ENCODE results near the gene AGBL4.
"Not testable (repeated sequence)": the region's sequence is repeated elsewhere in the genome, so short reads cannot be mapped to it uniquely, and the experiment has no call there.

The AGBL4 gene

GRCh38 chr1:49306507-49307070 is 717.2 kb downstream of the AGBL4 start:
- DNase-seq (ENCODE audit: low read depth), result no peak

DNA sequence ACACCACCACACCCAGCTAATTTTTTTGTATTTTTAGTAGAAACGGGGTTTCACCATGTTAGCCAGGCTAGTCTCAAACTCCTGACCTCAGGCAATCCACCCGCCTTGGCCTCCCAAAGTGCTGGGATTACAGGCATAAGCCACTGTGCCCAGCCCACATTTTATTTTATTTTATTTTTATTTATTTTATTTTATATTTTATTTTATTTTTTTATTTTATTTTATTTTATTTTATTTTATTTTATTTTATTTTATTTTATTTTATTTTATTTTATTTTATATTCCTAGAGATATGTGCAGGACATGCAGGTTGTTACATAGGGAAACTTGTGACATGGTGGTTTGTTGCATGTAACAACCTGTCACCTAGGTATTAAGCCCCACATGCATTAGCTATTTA is 721.4 kb downstream of the AGBL4 start:
- DNase-seq (ENCODE audit: low read depth), result not testable (repeated sequence)

DNA sequence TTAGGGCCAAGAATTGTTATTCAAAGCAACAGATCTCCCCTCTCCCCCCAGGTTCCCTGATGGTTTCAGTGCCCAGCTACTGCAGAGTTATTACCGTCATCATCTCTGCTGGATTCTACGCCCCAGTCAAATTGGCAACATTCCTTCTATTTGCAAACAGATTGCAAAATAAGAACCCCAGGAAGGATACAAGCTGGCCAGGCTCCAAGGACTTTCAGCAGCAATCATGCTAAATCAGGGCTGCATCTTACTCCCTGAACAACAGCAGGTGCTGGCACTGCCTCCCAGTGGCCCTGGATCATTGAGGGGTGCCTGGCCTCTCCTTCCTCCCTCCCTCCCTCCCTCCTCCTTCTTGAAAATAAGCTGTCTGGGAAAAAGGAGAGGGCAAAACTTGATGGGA is 725.5 kb downstream of the AGBL4 start:
- peak; percentile 52 for DNase-seq (ENCODE audit: low read depth)

DNA sequence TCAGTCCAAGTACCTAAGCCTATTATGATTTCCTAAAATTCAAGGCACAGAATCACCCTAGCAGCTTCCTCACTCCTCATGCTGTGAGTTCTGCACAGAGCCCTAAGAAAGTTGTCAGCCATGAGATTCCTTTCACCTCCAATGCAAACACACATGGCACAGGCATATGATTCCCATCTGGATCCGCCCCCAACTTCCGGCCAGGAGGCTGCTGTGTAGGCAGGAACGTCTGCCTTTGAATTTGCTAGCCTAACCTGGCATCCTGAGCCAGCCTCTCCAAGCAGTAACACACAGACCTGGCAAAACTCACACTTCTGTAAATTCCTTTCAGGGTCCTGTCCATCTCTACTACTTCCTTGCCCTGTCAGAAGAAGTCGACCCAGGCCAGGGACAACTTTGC is 726.0 kb downstream of the AGBL4 start:
- DNase-seq (ENCODE audit: low read depth), result no peak

GRCh38 chr1:49294539-49294938 is 729.2 kb downstream of the AGBL4 start:
- DNase-seq (ENCODE audit: low read depth), result no peak

- DNase-seq (ENCODE audit: low read depth), result no peak
These were observed 730.7 kb downstream of the AGBL4 start for GRCh38 chr1:49293016-49293415.

DNA sequence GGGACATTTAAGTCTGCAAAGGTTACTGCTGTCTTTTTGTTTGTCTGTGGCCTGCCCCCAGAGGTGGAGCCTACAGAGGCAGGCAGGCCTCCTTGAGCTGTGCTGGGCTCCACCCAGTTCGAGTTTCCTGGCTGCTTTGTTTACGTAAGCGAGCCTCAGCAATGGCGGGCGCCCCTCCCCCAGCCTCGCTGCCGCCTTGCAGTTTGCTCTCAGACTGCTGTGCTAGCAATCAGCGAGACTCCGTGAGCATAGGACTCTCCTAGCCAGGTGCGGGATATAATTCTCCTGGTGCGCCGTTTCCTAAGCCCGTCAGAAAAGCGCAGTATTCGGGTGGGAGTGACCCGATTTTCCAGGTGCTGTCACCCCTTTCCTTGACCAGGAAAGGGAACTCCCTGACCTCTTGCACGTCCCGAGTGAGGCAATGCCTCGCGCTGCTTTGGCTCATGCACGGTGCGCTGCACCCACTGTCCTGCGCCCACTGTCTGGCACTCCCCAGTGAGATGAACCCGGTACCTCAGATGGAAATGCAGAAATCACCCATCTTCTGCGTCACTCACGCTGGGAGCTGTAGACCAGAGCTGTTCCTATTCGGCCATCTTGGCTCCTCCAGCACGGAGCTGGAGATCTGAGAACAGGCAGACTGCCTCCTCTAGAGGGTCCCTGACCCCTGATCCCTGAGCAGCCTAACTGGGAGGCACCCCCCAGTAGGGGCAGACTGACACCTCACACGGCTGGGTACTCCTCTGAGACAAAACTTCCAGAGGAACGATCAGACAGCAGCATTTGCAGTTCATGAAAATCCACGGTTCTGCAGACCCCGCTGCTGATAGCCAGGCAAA is 766.3 kb downstream of the AGBL4 start:
- DNase-seq (ENCODE audit: low read depth), result not testable (repeated sequence)

GRCh38 chr1:49252917-49253316 is 770.8 kb downstream of the AGBL4 start:
- DNase-seq (ENCODE audit: low read depth), result no peak

GRCh38 chr1:49251019-49251784 is 772.6 kb downstream of the AGBL4 start:
- DNase-seq (ENCODE audit: low read depth), result no peak

DNA sequence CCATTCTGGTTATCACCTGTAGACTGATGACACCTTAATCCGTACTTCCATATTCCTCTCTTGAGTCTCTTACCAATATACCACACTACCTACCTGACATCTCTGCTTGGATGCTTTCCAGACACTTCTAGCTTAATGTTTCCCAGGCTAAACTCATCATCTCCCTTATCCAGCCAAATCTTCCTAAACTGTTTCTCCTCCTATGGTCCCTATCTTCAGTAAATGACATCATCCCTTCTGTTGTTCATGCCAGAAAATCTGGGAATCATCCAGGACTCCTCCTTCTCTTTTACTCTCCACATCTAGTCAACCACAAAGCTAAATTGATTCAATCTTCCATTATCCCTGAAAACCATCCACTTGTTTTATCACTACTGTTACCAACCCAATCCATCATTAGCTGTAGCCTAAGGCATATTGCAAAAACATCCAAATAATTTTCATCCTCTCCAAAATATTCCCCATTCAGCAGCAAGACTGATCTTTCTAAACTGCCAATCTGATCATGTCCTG is 783.0 kb downstream of the AGBL4 start:
- no peak for DNase-seq (ENCODE audit: low read depth)

DNA sequence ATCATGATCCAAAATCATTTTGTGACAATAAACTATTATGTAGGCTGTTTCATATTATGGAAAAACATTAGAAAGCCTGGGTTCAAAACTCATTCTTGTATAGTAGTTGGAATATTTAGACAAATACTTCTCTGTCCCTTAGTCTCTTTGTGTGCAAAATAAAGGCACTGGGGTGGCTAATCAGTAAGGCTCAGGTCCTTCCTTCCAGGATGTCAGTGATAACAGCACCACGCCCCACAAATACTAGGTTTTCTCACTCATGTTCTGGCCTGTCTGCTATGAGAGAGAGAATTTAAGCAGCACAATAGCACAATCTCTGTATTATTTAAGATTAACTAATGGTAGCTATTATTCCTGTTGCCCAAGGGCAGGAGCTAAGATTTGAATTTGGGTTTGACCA is 788.8 kb downstream of the AGBL4 start:
- no peak for DNase-seq (ENCODE audit: low read depth)

DNA sequence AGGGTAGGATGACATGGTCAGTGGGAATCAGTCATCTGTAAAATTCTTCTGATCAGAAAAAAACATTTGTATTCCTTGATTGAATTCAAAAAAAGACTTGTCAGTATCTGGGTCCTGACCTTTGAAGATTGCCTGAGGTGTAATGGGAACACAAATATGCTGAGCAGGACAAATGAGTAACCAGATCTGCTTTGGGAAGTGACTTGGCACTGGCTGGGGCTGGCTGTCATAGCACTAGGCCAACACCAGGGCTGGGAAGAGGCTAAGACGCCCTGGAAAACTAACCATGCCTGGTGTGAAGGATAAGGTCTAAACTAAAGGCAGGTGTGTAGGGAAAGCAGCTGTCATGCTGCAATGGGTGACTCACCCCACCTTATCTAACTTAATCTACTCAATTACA is 794.2 kb downstream of the AGBL4 start:
- DNase-seq (ENCODE audit: low read depth), result no peak

GRCh38 chr1:49226758-49227157 is 797.0 kb downstream of the AGBL4 start:
- DNase-seq (ENCODE audit: low read depth), result no peak

GRCh38 chr1:49225464-49225863 is 798.3 kb downstream of the AGBL4 start:
- no peak for DNase-seq (ENCODE audit: low read depth)

DNA sequence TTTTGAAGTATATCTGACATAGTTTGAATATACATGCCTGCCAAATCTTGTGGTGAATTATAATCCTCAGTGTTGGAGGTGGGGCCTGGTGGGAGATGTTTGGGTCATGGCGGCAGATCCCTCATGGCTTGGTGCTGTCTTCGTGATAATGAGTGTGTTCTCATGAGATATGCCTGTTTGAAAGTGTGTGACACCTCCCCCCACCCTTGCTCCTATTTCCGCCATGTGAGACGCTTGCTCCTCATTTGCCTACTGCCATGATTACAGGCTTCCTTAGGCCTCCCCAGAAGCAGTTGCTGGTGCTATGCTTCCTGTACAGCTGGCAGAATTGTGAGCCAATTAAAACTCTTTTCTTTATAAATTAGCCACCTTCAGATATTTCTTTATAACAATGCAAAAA is 810.5 kb downstream of the AGBL4 start:
- DNase-seq (ENCODE audit: low read depth), result no peak

DNA sequence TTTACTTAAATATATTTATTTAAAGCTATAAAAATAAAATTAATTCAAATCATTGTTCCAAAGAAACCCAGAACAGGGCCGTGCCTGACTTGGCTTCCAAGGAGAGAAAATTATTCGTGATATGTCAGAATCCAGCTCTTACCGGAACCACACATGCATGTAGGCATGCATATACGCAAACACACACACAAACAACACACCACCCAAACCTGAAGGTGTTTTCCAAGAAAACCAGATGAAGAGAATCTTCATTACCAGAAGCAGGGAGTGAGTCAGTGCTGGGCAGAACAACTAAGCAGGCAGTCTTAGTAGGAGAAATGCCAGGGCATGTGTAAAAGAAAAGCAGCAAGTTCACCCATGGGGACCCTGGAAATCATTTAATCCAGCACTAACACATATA is 815.0 kb downstream of the AGBL4 start:
- no peak for DNase-seq (ENCODE audit: low read depth)

DNA sequence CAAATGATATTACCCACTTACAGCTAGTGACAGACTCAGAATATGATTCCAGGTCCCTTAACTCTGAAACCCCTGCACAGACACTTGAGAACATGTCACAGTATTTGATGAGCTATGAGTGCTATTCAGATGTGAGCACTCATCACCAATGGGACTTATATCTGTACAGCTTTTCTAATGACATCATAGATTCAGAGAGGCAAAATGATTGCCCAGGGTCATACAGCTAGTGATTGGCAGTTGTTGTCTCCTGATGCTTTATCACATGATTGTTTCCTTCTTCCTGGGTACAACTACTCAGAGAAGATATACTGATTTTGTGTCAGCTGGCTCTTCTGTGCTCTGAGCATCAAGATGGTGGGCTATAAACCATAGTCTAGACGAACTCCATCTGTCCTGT is 819.0 kb downstream of the AGBL4 start:
- DNase-seq (ENCODE audit: low read depth), result no peak

DNA sequence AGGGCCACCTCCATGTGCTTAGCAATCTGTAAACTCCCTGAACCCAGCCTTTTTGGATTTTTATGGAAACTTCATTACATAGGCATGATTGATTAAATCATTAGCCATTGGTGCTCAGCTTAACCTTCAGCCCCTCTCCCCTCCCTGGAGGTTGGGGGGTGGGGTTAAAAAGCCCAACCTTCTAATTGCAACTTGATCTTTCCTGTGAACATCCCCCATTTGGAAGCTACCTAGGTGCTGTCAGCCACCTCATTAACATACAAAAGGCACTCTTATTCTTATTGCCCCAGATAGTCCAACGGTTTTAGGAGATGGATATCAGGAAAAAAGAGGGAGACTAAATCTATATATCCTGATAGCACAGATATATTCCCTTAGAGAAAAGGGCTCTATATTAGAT is 823.0 kb downstream of the AGBL4 start:
- DNase-seq (ENCODE audit: low read depth), result no peak

GRCh38 chr1:49199564-49199963 is 824.2 kb downstream of the AGBL4 start:
- no peak for DNase-seq (ENCODE audit: low read depth)

- no peak for DNase-seq (ENCODE audit: low read depth)
These were observed 826.7 kb downstream of the AGBL4 start for GRCh38 chr1:49197081-49197480.

DNA sequence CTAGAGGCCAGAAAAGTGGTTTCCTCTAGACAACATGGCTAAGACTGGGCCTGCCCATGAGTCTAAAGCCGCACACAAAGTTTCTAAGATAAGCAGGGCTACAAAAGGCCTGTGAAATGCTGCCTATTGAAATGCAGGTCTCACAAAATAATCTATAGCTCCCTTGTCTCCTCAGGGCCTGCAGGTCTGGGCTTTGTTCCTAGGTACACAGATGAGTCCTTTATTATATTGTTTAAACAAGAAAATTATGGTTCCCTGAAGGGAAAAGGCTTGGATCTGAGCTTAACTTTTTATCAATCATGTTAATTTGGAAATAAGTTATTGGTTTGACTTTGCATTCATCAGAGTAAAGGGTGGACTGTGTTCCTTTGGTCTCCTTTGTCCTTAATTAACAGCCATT is 833.6 kb downstream of the AGBL4 start:
- DNase-seq (ENCODE audit: low read depth), result no peak

DNA sequence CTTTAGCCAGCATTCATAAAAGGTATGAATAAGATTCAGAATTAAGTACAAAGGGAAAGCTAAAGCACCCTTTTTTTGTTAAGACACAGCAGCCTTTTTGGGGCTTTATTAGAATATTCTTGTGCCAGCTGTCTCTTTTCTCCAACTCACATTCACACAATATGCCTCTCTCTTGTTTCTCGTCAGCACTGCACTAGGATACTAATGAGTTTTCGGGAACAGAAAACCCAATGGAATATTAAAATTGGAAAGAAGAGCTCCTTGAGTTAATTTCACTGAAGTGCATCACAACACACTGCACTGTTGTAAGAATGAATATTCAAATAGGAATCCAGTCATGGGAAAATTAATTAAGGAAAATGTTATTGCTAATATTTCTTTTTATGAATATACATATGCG is 836.7 kb downstream of the AGBL4 start:
- DNase-seq (ENCODE audit: low read depth), result no peak

- no peak for DNase-seq (ENCODE audit: low read depth)
These were observed 838.2 kb downstream of the AGBL4 start for GRCh38 chr1:49185450-49185980.
